Measurements from ENCODE around the gene SYNE1. TPM values are rescaled to one million over a fixed set of nuclear protein-coding genes. Genes with fewer than 3 reads are reported as not detected.
A peak's percentile ranks its signal among the peaks of the same experiment; 100 is the strongest.
"Not testable (repeated sequence)": the region's sequence is repeated elsewhere in the genome, so short reads cannot be mapped to it uniquely, and the experiment has no call there.

The SYNE1 gene
- total RNA-seq, 2 experiments from 2014 or later: 133 to 140 TPM

DNA sequence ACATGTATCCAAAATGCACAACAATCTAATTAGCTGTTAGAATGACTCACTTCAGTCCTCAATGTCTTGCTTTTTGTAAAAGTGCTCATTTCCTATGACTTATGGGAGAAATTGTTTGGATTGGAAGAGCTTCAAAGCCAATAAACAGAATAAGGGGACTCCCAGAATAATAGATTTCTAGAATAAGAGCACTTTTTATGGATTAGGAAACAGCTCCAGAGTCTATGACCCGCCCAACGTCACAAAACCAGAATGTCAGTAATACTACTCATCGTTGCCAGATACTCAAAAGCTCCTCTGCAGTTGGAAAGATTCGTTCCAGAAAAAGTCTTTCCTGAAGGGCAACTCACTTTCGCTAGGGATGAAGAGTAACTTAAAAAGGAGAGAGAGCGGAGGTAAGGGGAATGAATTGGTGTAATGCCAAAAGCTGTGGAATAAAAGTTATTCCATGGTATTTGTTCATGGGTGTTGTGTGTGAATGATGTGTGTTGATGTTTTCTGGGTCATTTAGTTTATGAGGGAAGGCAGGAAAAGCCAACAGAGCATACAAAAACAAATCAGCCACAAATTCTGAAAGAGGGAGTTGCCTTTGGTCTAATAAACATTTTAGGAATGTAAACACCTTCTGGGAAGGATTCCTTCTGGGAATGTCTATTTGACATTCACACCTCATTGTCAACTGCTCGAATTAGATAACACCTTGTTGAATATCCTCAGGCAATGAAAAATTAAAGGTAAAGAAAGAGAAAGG lies 64.6 kb downstream of the SYNE1 start:
- no peak overlapping the region for H3K4me3 Mint-ChIP-seq
- POLR2A ChIA-PET: no interaction called here
- no peak for DNase-seq

DNA sequence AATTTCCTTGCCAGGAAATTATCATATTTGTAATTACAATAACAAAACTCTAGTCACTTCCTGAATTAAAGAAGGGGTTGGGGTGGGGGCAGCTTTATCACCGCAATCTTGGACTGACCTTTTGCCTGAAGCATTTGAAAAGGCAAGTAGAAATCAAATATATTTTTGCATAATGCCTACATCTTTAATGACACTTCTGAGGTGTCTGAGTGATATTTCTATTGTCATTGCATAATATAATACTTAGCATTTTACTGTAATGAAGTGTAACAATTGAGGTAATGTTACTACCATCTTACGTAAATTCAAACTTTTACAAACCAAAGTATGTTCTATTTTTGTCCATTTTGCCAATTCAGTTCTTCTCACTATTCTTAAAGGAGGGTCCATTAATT lies 65.2 kb downstream of the SYNE1 start:
- H3K9me3 Mint-ChIP-seq: no peaks in the 10 kb centered on the region
- H3K27me3 Mint-ChIP-seq: no peaks in the 10 kb centered on the region
- no peaks in the 10 kb centered on the region for H3K4me1 Mint-ChIP-seq
- no peak for ATAC-seq (ENCODE audit: low read depth)
- H3K36me3 Mint-ChIP-seq: no peaks in the 10 kb centered on the region
- no peak for DNase-seq
- H3K27ac Mint-ChIP-seq: no peak overlapping the region
- POLR2A ChIA-PET: no interaction called here
- no peak overlapping the region for H3K4me3 Mint-ChIP-seq

More for the DNA sequence above, 64.6 kb downstream of the SYNE1 start:
- no peak overlapping the region for H3K27ac Mint-ChIP-seq
- no peak for ATAC-seq (ENCODE audit: low read depth)
- no peaks in the 10 kb centered on the region for H3K27me3 Mint-ChIP-seq
- H3K4me1 Mint-ChIP-seq: no peaks in the 10 kb centered on the region
- H3K9me3 Mint-ChIP-seq: no peaks in the 10 kb centered on the region
- H3K36me3 Mint-ChIP-seq: no peaks in the 10 kb centered on the region

DNA sequence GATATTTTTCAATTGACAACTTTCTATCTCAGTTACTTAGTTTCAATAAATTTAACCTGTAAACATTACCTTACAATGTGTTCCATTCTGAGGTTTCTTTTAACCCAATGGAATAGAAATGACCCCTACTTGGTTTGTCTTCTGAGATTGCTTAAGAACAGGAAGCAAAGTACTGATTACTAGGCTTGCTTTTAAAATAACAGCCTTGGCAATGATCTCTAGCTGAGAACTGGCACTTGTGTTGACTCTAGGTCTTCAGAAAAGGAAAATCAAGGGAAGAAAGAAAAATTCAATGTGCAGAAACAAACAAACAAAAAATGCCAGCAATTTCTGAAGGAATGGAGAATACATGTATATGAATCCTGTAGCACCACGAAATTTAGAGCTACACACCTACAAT lies 66.1 kb downstream of the SYNE1 start:
- no peaks in the 10 kb centered on the region for H3K36me3 Mint-ChIP-seq
- H3K9me3 Mint-ChIP-seq: no peaks in the 10 kb centered on the region
- no peak overlapping the region for H3K27ac Mint-ChIP-seq
- POLR2A ChIA-PET: no interaction called here
- no peaks in the 10 kb centered on the region for H3K4me1 Mint-ChIP-seq
- ATAC-seq (ENCODE audit: low read depth) (no peak), DNase-seq (no peak)
- H3K27me3 Mint-ChIP-seq: no peaks in the 10 kb centered on the region
- H3K4me3 Mint-ChIP-seq: no peak overlapping the region

DNA sequence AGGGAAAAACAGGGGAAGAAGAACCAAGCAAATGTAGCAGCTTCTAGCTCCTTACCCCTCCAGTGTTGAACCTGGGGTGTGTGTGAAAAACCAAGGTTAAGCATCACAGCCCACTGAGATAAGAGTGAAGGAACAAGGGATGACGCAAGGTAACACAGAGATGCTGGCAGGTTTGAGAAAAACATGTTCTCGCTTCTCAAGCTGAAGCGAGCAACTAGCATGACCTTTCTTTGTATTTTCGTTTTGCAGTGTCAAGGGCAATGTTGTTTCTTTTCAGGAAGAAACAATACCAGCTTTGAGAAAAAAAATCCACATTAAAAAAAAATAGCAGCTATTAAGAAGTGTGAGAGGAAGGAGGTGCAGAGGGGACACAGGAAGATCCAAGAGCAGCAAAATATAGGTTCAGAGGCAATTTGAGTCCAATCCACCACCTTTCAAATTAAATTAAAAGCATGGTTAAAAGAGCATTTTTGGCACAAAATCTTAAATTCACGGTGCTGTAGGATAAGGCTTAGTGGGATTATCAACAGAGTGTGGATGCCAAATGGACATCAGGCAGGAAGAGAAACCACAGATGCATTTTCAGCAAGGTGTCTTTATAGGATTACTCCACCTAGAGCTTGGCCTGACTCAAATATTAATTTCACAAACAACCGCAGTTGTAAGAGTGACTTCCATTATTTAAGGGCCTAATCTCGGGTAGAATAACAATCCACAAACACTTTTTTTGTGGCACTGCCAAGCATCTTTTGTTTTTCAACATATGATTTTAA lies 70.9 kb downstream of the SYNE1 start:
- Mint-ChIP-seq H3K9me3 (no peaks in the 10 kb centered on the region), H3K4me1 (no peaks in the 10 kb centered on the region), H3K36me3 (no peaks in the 10 kb centered on the region), H3K27me3 (no peaks in the 10 kb centered on the region), H3K4me3 (no peak overlapping the region), H3K27ac (no peak overlapping the region)
- ATAC-seq (ENCODE audit: low read depth) (no peak), DNase-seq (no peak)
- POLR2A ChIA-PET: no interaction called here

DNA sequence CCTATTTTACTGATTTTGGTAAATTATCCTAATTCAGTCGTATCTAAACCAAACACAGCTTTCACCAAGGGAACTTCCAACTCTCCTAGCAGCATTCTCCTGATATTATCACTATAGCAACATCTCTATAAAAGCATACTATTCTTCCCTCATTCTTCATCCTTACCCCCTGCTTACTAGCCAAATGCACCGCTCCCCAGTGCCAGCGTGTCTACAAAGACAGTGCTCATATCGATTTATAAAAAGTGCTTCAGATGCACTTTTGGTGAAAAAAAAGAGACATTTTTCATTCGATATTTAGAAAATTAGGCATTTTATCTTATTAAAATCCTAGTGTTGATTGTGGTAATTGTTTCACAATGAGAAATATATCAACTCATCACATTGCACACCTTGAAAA lies 74.0 kb downstream of the SYNE1 start:
- Mint-ChIP-seq H3K27me3 (no peaks in the 10 kb centered on the region), H3K36me3 (no peaks in the 10 kb centered on the region), H3K27ac (no peak overlapping the region), H3K4me3 (no peak overlapping the region), H3K9me3 (no peaks in the 10 kb centered on the region), H3K4me1 (no peaks in the 10 kb centered on the region)
- ATAC-seq (ENCODE audit: low read depth) (no peak), DNase-seq (no peak)
- POLR2A ChIA-PET: no interaction called here

DNA sequence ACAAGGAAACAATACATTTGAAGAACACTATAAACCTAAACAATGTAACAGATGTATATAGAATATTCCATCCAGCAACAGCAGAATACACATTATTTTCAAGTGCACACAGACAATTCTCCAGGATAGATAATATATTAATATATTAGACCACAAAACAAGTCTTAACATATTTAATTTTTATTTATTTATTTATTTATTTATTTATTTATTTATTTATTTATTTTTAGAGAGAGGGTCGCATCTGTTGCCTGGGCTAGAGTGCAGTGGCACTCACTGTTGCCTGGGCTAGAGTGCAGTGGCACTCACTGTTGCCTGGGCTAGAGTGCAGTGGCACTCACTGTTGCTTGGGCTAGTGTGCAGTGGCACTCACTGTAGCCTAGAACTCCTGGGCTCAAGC lies 78.4 kb downstream of the SYNE1 start:
- H3K36me3 Mint-ChIP-seq; H3K9me3 Mint-ChIP-seq; H3K4me1 Mint-ChIP-seq; H3K27me3 Mint-ChIP-seq; H3K27ac Mint-ChIP-seq; H3K4me3 Mint-ChIP-seq; ATAC-seq (ENCODE audit: low read depth); POLR2A ChIA-PET; DNase-seq: not testable (repeated sequence)

DNA sequence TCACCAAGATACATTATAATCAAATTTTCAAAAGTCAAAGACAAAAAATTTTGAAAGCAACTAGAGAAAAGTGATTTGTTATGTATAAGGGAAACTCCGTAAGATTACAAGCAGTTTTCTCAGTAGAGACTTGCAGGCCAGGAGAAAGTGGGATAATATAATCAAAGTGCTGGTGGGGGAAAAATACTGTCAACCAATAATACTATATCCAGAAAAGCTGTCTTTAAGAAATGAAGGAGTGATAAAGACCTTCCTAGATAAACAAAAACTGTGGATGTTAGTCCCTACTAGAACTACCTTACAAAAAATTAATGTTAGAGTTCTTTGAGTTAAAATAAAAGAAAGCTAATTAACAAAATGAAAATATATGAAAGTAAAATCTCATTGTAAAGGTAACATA lies 79.7 kb downstream of the SYNE1 start:
- ATAC-seq (ENCODE audit: low read depth) (no peak), DNase-seq (no peak)
- POLR2A ChIA-PET: no interaction called here
- Mint-ChIP-seq H3K4me3 (no peak overlapping the region), H3K36me3 (no peaks in the 10 kb centered on the region), H3K27ac (no peak overlapping the region), H3K27me3 (no peaks in the 10 kb centered on the region), H3K4me1 (no peaks in the 10 kb centered on the region), H3K9me3 (peaks cover 1% of the 10 kb centered on the region)

DNA sequence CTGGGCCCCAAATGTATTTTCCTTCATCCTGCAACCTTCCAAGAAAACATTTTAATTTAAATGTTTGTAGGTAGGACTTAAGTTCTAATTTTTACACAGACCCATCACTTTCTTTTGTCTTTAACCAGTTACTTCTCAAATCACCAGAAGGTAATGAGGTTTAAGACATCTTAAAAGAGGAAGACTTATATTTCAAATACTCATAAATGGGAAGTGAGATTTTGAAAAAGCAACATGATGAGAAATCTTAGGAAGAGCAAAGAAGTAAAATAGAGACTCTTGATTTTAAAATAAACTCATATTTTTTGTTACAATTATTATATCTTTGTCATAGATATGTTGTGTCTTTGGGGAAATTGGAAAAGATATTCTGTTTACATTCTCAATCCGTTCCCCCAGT lies 82.3 kb downstream of the SYNE1 start:
- Mint-ChIP-seq H3K4me1 (no peaks in the 10 kb centered on the region), H3K27me3 (no peaks in the 10 kb centered on the region), H3K36me3 (no peaks in the 10 kb centered on the region), H3K9me3 (peaks cover 1% of the 10 kb centered on the region), H3K4me3 (no peak overlapping the region), H3K27ac (no peak overlapping the region)
- no peak for DNase-seq
- POLR2A ChIA-PET: no interaction called here
- ATAC-seq (ENCODE audit: low read depth): no peak

DNA sequence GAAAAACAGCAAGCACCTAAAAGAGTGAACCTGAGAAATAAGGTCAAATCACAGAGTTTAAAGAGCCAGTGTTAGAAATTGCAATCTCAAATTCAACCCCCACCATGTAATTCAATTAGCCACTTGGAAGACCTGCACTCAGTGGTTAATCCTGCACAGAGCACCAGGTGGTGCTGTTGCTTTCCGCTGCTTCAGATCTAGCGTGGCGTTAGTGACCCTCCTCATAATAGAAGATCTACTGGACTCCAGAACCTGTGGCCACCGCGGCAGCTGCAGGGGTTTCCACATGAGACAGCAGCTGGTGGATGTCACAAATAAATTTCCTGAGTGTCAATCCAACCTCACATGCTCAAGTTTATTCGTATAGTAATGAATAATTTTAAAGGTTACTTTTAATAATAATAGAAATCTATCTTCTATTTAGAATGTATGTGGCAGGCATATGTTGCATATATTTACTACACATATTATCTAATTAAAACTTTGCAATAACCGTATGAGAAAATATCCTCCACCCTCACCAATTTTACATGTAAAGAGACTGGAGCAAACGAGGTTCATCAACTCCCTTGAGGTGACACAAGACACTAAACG lies 84.4 kb downstream of the SYNE1 start:
- DNase-seq (peak; percentile 29), ATAC-seq (ENCODE audit: low read depth) (peak; percentile 66)
- Mint-ChIP-seq H3K4me3 (no peak overlapping the region), H3K36me3 (no peaks in the 10 kb centered on the region), H3K27me3 (no peaks in the 10 kb centered on the region), H3K4me1 (no peaks in the 10 kb centered on the region), H3K27ac (no peak overlapping the region), H3K9me3 (peaks cover 1% of the 10 kb centered on the region)
- POLR2A ChIA-PET: no interaction called here

DNA sequence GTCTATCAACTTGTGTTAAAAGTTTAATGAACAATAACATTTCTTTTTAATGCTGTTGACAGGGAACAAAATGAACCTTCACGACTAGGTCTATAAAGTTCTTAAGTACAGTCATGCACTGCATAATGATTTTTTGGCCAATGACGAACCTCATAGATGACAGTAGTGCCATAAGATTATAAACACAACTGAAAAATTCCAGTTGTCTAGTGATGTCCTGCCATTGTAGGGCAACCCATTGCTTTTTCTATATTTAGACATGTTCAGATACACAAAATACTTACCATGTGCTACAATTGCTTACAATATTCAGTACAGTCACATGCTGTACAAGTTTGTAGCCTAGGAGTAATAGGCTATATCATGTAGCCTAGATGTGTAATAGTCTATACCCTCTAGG lies 93.6 kb downstream of the SYNE1 start:
- Mint-ChIP-seq H3K9me3 (no peaks in the 10 kb centered on the region), H3K36me3 (no peaks in the 10 kb centered on the region), H3K4me1 (no peaks in the 10 kb centered on the region), H3K4me3 (no peak overlapping the region), H3K27ac (no peak overlapping the region), H3K27me3 (no peaks in the 10 kb centered on the region)
- POLR2A ChIA-PET: no interaction called here
- no peak for DNase-seq
- no peak for ATAC-seq (ENCODE audit: low read depth)

DNA sequence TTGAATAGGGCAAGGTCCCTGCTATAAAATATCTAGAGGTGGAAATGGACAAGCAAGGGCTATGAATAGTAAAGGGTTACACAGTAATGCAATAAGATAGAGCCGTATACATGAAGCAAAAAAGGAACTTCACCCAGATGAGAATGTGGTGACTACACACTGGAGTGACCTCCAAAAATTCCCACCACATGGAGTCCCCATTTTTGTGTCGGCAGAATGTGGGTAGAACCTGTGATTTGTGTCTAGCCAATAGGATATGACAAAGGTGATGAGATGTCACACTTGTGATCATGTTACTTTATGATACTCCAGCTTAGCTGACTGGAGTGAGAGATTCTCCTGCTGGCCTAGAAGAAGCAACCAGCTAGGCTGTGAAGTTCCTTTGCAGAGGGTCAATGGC lies 96.8 kb downstream of the SYNE1 start:
- DNase-seq: no peak
- ATAC-seq (ENCODE audit: low read depth): no peak
- Mint-ChIP-seq H3K36me3 (no peaks in the 10 kb centered on the region), H3K9me3 (no peaks in the 10 kb centered on the region), H3K4me3 (no peak overlapping the region), H3K27ac (no peak overlapping the region), H3K27me3 (no peaks in the 10 kb centered on the region), H3K4me1 (no peaks in the 10 kb centered on the region)
- POLR2A ChIA-PET: no interaction called here

DNA sequence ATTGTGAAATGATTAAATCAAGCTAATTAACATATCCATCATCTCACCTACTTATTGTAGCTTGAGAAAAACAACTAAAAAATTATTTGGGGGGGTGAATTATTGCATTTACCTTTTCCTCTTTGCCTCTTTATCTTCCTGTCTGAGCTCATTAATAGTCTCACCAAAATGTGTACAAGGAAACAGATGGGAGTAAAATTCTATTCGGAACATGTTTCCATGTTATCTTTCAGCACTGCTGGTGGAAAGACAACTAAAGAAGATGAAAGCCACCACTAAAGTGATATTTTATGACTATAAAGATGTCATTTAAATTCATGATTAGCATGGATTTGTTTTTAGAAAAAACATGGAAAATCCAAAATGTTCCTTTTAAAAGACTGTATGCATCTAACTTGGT lies 102.6 kb downstream of the SYNE1 start:
- Mint-ChIP-seq H3K36me3 (no peaks in the 10 kb centered on the region), H3K27me3 (no peaks in the 10 kb centered on the region), H3K4me3 (no peak overlapping the region), H3K9me3 (no peaks in the 10 kb centered on the region), H3K27ac (no peak overlapping the region), H3K4me1 (no peaks in the 10 kb centered on the region)
- ATAC-seq (ENCODE audit: low read depth) (no peak), DNase-seq (no peak)
- POLR2A ChIA-PET: no interaction called here

DNA sequence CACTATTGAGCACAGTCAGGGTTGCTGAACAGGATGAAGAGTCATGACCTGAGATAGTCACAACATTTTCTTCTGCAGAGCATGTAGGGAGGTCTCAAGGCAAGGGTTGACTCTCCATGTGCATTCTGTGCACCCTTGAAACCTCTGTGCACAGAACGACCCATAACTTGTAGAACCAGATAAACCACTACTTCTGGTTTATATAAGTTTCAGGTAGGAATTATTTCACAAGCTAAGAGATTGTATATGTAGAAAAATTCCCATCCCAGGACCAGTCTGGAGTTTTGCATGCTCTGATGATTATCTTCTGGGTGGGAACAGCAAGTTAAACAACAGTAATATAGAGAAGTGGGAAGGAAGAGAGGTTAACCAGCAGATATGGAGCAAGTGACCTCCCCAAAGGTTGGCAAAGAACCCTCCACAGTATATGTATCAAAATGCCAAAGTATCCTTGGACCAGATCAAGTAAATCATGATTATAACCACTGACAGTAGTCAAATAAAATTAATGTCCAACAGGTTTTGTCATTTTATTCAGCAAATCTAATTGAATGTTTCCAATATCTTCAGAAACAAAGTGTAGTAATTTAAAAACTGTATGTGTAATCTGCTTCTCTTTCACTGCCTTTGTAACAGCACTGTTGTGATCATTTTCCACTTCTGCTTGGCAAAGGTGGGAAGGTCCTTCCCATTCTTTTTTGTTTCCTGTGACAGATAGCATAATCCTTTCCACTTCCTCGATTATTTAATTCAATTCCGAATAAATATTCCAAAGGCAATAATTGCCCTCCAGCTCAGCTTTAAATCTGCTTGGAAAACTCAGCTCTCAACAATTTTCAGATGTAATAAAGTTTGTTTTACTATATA lies 104.4 kb downstream of the SYNE1 start:
- Mint-ChIP-seq H3K4me1 (no peaks in the 10 kb centered on the region), H3K4me3 (no peak overlapping the region), H3K9me3 (no peaks in the 10 kb centered on the region), H3K36me3 (no peaks in the 10 kb centered on the region), H3K27ac (no peak overlapping the region), H3K27me3 (no peaks in the 10 kb centered on the region)
- DNase-seq (no peak), ATAC-seq (ENCODE audit: low read depth) (no peak)
- POLR2A ChIA-PET: no interaction called here

Measured in activated naive CD8-positive, alpha-beta T cell treated with anti-CD3 and anti-CD28 coated beads, Interleukin-2, amount 10 ng/mL, durations not matched to agents 7 days and 5 days (primary cell).